Measurements from ENCODE around the gene MARS2. TPM values are rescaled to one million over a fixed set of nuclear protein-coding genes. Genes with fewer than 3 reads are reported as not detected.

The MARS2 gene
- total RNA-seq, 1 experiment from 2014 or later: 14.4 TPM

- Histone ChIP-seq H3K79me2 (ENCODE audit: insufficient read depth, low read length) (no peaks in the 10 kb centered on the region), H3K36me3 (ENCODE audit: control insufficient read depth in 1 of 2, insufficient read depth in 2 of 2, low read length in 2 of 2) (no peaks in the 10 kb centered on the region), H3K4me3 (replicated peaks in 1 of 2; ENCODE audit: low read depth in 1 of 2, low read length in 2 of 2) (no peak overlapping the region), H3K27me3 (ENCODE audit: insufficient read depth, low read length) (no peaks in the 10 kb centered on the region; the same call in 1 of the 2 replicates), H4K20me1 (ENCODE audit: insufficient read depth) (no peaks in the 10 kb centered on the region), H3K9me3 (ENCODE audit: control insufficient read depth in 1 of 2, insufficient read depth in 1 of 2, low read depth in 1 of 2, low read length in 2 of 2) (no peaks in the 10 kb centered on the region), H3K27ac (ENCODE audit: low read depth, low read length) (no peak overlapping the region), H3K4me1 (ENCODE audit: control insufficient read depth in 1 of 2, insufficient read depth in 2 of 2, low read length in 2 of 2) (no peaks in the 10 kb centered on the region), H3K9me2 (ENCODE audit: insufficient read depth) (no peaks in the 10 kb centered on the region), H2AFZ (ENCODE audit: low read depth, low read length, poor library complexity, severe bottlenecking) (no peak overlapping the region), H3K4me2 (ENCODE audit: low read length) (no peak overlapping the region), H3K9ac (ENCODE audit: low read length) (no peak overlapping the region)
- BruUV-seq (replicated peaks): no TSS peak
- CTCF ChIA-PET: no interaction called here
- no peak for DNase-seq (ENCODE audit: low read depth, low spot score)
- TF ChIP-seq ZNF274 (IDR thresholded peaks at IDR 0.05; ENCODE audit: low read depth, low read length) (no peak), EZH2phosphoT487 (IDR thresholded peaks at IDR 0.05; ENCODE audit: borderline replicate concordance) (no peak), JUND (IDR thresholded peaks at IDR 0.05) (no peak), CBX3 (IDR thresholded peaks at IDR 0.05; ENCODE audit: low read depth) (no peak), POLR2AphosphoS5 (IDR thresholded peaks at IDR 0.05; ENCODE audit: low read depth, low read length) (no peak), ELF1 (IDR thresholded peaks at IDR 0.05; ENCODE audit: borderline replicate concordance, low read depth) (no peak), TCF7L2 (IDR thresholded peaks at IDR 0.05; ENCODE audit: borderline replicate concordance, extremely low read depth, insufficient read depth, insufficient read length) (no peak)
- TF ChIP-seq, protein P1, sequence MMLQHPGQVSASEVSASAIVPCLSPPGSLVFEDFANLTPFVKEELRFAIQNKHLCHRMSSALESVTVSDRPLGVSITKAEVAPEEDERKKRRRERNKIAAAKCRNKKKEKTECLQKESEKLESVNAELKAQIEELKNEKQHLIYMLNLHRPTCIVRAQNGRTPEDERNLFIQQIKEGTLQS (IDR thresholded peaks at IDR 0.05): no peak
- TF ChIP-seq, protein P2, sequence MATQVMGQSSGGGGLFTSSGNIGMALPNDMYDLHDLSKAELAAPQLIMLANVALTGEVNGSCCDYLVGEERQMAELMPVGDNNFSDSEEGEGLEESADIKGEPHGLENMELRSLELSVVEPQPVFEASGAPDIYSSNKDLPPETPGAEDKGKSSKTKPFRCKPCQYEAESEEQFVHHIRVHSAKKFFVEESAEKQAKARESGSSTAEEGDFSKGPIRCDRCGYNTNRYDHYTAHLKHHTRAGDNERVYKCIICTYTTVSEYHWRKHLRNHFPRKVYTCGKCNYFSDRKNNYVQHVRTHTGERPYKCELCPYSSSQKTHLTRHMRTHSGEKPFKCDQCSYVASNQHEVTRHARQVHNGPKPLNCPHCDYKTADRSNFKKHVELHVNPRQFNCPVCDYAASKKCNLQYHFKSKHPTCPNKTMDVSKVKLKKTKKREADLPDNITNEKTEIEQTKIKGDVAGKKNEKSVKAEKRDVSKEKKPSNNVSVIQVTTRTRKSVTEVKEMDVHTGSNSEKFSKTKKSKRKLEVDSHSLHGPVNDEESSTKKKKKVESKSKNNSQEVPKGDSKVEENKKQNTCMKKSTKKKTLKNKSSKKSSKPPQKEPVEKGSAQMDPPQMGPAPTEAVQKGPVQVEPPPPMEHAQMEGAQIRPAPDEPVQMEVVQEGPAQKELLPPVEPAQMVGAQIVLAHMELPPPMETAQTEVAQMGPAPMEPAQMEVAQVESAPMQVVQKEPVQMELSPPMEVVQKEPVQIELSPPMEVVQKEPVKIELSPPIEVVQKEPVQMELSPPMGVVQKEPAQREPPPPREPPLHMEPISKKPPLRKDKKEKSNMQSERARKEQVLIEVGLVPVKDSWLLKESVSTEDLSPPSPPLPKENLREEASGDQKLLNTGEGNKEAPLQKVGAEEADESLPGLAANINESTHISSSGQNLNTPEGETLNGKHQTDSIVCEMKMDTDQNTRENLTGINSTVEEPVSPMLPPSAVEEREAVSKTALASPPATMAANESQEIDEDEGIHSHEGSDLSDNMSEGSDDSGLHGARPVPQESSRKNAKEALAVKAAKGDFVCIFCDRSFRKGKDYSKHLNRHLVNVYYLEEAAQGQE (IDR thresholded peaks at IDR 0.05; ENCODE audit: low read depth): no peak
- TF ChIP-seq, protein P3, sequence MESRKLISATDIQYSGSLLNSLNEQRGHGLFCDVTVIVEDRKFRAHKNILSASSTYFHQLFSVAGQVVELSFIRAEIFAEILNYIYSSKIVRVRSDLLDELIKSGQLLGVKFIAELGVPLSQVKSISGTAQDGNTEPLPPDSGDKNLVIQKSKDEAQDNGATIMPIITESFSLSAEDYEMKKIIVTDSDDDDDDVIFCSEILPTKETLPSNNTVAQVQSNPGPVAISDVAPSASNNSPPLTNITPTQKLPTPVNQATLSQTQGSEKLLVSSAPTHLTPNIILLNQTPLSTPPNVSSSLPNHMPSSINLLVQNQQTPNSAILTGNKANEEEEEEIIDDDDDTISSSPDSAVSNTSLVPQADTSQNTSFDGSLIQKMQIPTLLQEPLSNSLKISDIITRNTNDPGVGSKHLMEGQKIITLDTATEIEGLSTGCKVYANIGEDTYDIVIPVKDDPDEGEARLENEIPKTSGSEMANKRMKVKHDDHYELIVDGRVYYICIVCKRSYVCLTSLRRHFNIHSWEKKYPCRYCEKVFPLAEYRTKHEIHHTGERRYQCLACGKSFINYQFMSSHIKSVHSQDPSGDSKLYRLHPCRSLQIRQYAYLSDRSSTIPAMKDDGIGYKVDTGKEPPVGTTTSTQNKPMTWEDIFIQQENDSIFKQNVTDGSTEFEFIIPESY (IDR thresholded peaks at IDR 0.05; ENCODE audit: extremely low read depth, insufficient replicate concordance, low read length): no peak
- ATAC-seq: no peak
- RAD21 ChIA-PET (ENCODE audit: low non-redundant PET in 1 of 2, low total read pairs in 2 of 2, uncharacterized antibody in 2 of 2, unreplicated experiment in 2 of 2): no interaction called here
- intact Hi-C loops (cut with micrococcal nuclease): no loop called here
- POLR2A ChIA-PET: no interaction called here
These were observed 28.1 kb upstream of the MARS2 start for GRCh38 chr2:197677056-197677455.
